OCI-LY7 (cell line): ENCODE results near the gene S100PBP. TPM values are rescaled to one million over a fixed set of nuclear protein-coding genes. Genes with fewer than 3 reads are reported as not detected.
A peak's percentile ranks its signal among the peaks of the same experiment; 100 is the strongest.

ENCODE experiments used
- BruUV-seq: library from RNA; stranded (reverse); fragments of 400-500 nt; replicated peaks from 2 replicates; lab custom pipeline; 2021; lab: Mats Ljungman, UMichigan
- CTCF ChIA-PET: fragments of 300-600 bp; sonication (Branson Sonifier 250); formaldehyde crosslinking; loops from one replicate; lab custom pipeline; 2022; ENCODE audit warnings: antibody characterized with exemption; ENCODE audit not compliant: unreplicated experiment; lab: Charles Lee
- POLR2A ChIA-PET: fragments of 300-600 bp; sonication (Branson Sonifier 250); formaldehyde crosslinking; loops from one replicate; lab custom pipeline; 2022; ENCODE audit warnings: antibody characterized with exemption; lab: Charles Lee
- DNase-seq: peaks from one replicate; pipeline ENCODE4 v3.0.0-alpha.2; 2015; ENCODE audit warnings: low spot score
- H2AFZ ChIP-seq: fragments of 200-600 bp; sonication (generic), shearing (Covaris generic); 2 replicates; pipeline ENCODE4 v1.6.1; 2014; ENCODE audit warnings: mild to moderate bottlenecking, antibody characterized with exemption, low read length, moderate library complexity
- H3K27ac ChIP-seq: fragments of 200-600 bp; sonication (generic); 2 replicates; pipeline ENCODE4 v1.5.1; 2014; ENCODE audit warnings: mixed run types, low read depth, mild to moderate bottlenecking, moderate library complexity, low read length, inconsistent platforms; ENCODE audit not compliant: poor library complexity, severe bottlenecking
- H3K36me3 ChIP-seq: fragments of 200-600 bp; sonication (generic); 2 replicates; pipeline ENCODE4 v1.6.1; 2014; ENCODE audit warnings: mild to moderate bottlenecking, antibody characterized with exemption, low read length, moderate library complexity, mixed read lengths; ENCODE audit not compliant: insufficient read depth
- H3K4me1 ChIP-seq: fragments of 200-600 bp; sonication (generic); 2 replicates; pipeline ENCODE4 v1.5.1; 2014; ENCODE audit warnings: mild to moderate bottlenecking, low read length; ENCODE audit not compliant: insufficient read depth, poor library complexity, severe bottlenecking
- H3K4me2 ChIP-seq: fragments of 200-600 bp; sonication (generic); 2 replicates; pipeline ENCODE4 v1.6.1; 2014; ENCODE audit warnings: mild to moderate bottlenecking, low read length
- H3K4me3 ChIP-seq: fragments of 200-600 bp; sonication (generic); 2 replicates; pipeline ENCODE4 v1.5.1; 2014; ENCODE audit warnings: mild to moderate bottlenecking, low read depth, low read length; ENCODE audit not compliant: poor library complexity, severe bottlenecking
- H3K79me2 ChIP-seq: fragments of 200-600 bp; sonication (generic); 2 replicates; pipeline ENCODE4 v1.6.1; 2016; ENCODE audit warnings: low read depth, mild to moderate bottlenecking, low read length, moderate library complexity, mixed read lengths; ENCODE audit not compliant: insufficient read depth
- H3K9me2 ChIP-seq: fragments of 200-600 bp; sonication (generic); 2 replicates; pipeline ENCODE4 v1.6.1; 2016; ENCODE audit warnings: mild to moderate bottlenecking, low read length, mixed read lengths; ENCODE audit not compliant: insufficient read depth
- H3K9me3 ChIP-seq: fragments of 200-600 bp; sonication (generic); 2 replicates; pipeline ENCODE4 v1.6.1; 2014; ENCODE audit warnings: mild to moderate bottlenecking, mixed run types, low read length, mixed read lengths
- H4K20me1 ChIP-seq: fragments of 200-600 bp; sonication (generic); 2 replicates; pipeline ENCODE4 v1.6.1; 2014; ENCODE audit warnings: mild to moderate bottlenecking, antibody characterized with exemption, low read length, moderate library complexity, mixed read lengths; ENCODE audit not compliant: insufficient read depth
- EZH2phosphoT487 ChIP-seq: fragments of 200-600 bp; sonication (generic); IDR thresholded peaks from 2 replicates; pipeline ENCODE4 v1.6.1; 2018; ENCODE audit warnings: low read depth, borderline replicate concordance, mild to moderate bottlenecking, mixed run types, antibody characterized with exemption, low read length, moderate library complexity, mixed read lengths
- intact Hi-C: fragments of 100-400 bp; cut with micrococcal nuclease; formaldehyde crosslinking; loops from one replicate; pipeline ENCODE4 v1.10.0; 2022; ENCODE audit not compliant: unreplicated experiment
- total RNA-seq, 2 experiments: library from RNA; depleted of rRNA in 1 of 2; stranded (reverse); fragments of >200 nt in 1 of 2; shearing (Covaris generic) in 1 of 2; gene quantifications; 2 replicates each; pipeline ENCODE4 v1.2.3, GENCODE V29; 2014 to 2022
- TF ChIP-seq, protein P1 (sequence below): fragments of 200-600 bp; sonication (generic); conservative IDR thresholded peaks from 2 replicates; pipeline ENCODE4 v1.5.1; 2014; ENCODE audit warnings: mild to moderate bottlenecking, antibody characterized with exemption, low read length, moderate library complexity, mixed read lengths

The S100PBP gene
- total RNA-seq, 2 experiments from 2014 or later, result 72.1 to 136 TPM

DNA sequence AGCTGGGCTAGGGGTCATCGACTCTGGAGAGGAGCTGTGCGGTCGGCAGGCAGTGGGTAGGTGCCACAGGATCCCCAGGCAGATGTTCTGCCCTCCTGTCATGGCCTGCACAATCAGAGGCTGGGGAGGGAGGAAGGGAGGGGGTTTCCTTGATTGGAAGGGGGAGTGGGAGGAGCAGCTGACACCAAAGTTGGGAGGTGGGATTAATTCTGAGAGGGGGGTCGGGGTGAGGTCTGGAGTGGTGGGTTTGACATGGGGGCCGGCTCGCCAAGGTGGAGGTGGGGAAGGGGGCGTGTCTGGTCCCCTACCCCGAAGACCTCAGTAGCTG, 68.2 kb downstream of the S100PBP start:
- Histone ChIP-seq H4K20me1 (no peaks in the 10 kb centered on the region), H3K36me3 (no peaks in the 10 kb centered on the region), H3K4me1 (no peaks in the 10 kb centered on the region), H3K9me2 (no peaks in the 10 kb centered on the region), H3K79me2 (no peaks in the 10 kb centered on the region), H2AFZ (no peak overlapping the region), H3K27ac (no peak overlapping the region), H3K4me2 (no peak overlapping the region), H3K9me3 (no peaks in the 10 kb centered on the region), H3K4me3 (no peak overlapping the region)
- ChIA-PET POLR2A (interaction anchor here (0.7 kb wide), 1 partner anchor 29 kb away, joined by 3 read pairs; no protein-coding TSS in a partner anchor), CTCF (no interaction called here)
- no peak for TF ChIP-seq EZH2phosphoT487
- TF ChIP-seq, protein P1, sequence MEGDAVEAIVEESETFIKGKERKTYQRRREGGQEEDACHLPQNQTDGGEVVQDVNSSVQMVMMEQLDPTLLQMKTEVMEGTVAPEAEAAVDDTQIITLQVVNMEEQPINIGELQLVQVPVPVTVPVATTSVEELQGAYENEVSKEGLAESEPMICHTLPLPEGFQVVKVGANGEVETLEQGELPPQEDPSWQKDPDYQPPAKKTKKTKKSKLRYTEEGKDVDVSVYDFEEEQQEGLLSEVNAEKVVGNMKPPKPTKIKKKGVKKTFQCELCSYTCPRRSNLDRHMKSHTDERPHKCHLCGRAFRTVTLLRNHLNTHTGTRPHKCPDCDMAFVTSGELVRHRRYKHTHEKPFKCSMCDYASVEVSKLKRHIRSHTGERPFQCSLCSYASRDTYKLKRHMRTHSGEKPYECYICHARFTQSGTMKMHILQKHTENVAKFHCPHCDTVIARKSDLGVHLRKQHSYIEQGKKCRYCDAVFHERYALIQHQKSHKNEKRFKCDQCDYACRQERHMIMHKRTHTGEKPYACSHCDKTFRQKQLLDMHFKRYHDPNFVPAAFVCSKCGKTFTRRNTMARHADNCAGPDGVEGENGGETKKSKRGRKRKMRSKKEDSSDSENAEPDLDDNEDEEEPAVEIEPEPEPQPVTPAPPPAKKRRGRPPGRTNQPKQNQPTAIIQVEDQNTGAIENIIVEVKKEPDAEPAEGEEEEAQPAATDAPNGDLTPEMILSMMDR, result no peak
- intact Hi-C loops, result no loop called here
- no TSS peak for BruUV-seq
- DNase-seq, result no peak

DNA sequence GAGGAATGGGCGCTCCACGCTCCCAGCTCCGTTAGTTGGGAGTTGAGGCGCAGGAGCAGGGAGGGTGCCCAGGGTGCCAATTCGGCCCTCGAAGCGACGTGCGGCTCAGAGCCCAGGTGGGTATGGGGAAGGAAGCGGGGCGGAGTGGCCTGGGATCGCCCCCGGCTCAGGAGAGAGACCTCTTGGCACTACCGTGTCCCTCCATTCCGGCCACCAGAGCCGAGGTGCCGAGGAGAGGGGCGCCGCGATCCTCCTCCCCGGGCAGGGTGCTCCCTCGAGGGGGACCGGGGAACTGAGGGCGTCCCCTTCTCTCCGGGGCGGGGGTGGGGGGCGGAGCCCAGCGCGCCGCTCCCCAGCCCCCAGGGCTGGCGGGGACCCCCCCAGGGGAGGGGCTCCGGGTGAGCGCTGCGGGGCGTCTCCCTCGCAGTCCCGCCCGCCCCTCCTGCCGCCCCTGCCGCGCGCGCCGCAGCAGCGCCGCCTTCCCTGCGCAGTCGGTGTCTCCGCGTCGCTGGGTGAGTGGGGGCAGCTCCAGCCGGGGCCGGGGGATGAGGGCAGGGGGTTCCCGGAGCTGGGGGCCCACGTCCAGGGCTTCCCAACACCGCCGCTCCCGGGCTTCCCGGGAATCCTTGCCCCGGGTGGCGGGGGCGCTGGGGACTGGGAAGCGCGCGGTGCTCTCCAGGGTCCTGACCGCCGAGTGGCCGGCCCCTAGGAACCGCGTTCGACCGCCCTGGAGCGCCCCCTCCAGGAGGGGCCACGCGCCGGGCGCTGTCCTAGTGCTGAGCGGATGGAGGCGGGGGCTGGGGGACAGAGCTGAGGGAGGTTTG, 68.8 kb downstream of the S100PBP start, which contains the start of gene HPCA:
Gene HPCA, plus strand, starts transcription at position 488 of the 824 bp plus-strand sequence. CDS start 2,408 bp downstream, outside the sequence.
- Histone ChIP-seq H3K79me2 (no peaks in the 10 kb centered on the region), H3K27ac (no peak within 1 kb of the TSS), H3K36me3 (no peaks in the 10 kb centered on the region), H3K9me3 (no peaks in the 10 kb centered on the region), H3K4me2 (no peak within 1 kb of the TSS), H3K4me3 (no peak within 1 kb of the TSS), H3K9me2 (no peaks in the 10 kb centered on the region), H2AFZ (no peak within 1 kb of the TSS), H3K4me1 (no peaks in the 10 kb centered on the region), H4K20me1 (no peaks in the 10 kb centered on the region)
- no peak for DNase-seq
- intact Hi-C loops, result no loop called here
- POLR2A ChIA-PET, result interaction anchor here (0.5 kb wide), 1 partner anchor 113 kb away, joined by 3 read pairs; no protein-coding TSS in a partner anchor
- TF ChIP-seq, protein P1, result peak; percentile 44; the same call in 1 of the 2 replicates
- TF ChIP-seq EZH2phosphoT487, result no peak
- CTCF ChIA-PET, result no interaction called here
- no TSS peak for BruUV-seq
